ENCODE data around the gene NLRP2B. TPM values are rescaled to one million over a fixed set of nuclear protein-coding genes. Genes with fewer than 3 reads are reported as not detected.
"Not testable (repeated sequence)": the region's sequence is repeated elsewhere in the genome, so short reads cannot be mapped to it uniquely, and the experiment has no call there.

The NLRP2B gene
- total RNA-seq, 1 experiment from 2014 or later, result not detected

- H3K4me1 ChIP-seq (ENCODE audit: control insufficient read depth in 1 of 2, insufficient read depth in 2 of 2, low read length in 2 of 2); BruUV-seq (replicated peaks); RAD21 ChIA-PET (ENCODE audit: low non-redundant PET in 1 of 2, low total read pairs in 2 of 2, uncharacterized antibody in 2 of 2, unreplicated experiment in 2 of 2); H3K79me2 ChIP-seq (ENCODE audit: insufficient read depth, low read length); H3K4me2 ChIP-seq (ENCODE audit: low read length); ATAC-seq; H3K9me3 ChIP-seq (ENCODE audit: control insufficient read depth in 1 of 2, insufficient read depth in 1 of 2, low read depth in 1 of 2, low read length in 2 of 2); H3K9ac ChIP-seq (ENCODE audit: low read length); H3K27me3 ChIP-seq (ENCODE audit: insufficient read depth, low read length); H4K20me1 ChIP-seq (ENCODE audit: insufficient read depth); H2AFZ ChIP-seq (ENCODE audit: low read depth, low read length, poor library complexity, severe bottlenecking); H3K27ac ChIP-seq (ENCODE audit: low read depth, low read length); DNase-seq (ENCODE audit: low read depth, low spot score); CTCF ChIA-PET; H3K4me3 ChIP-seq (replicated peaks in 1 of 2; ENCODE audit: low read depth in 1 of 2, low read length in 2 of 2); POLR2A ChIA-PET; H3K36me3 ChIP-seq (ENCODE audit: control insufficient read depth in 1 of 2, insufficient read depth in 2 of 2, low read length in 2 of 2); H3K9me2 ChIP-seq (ENCODE audit: insufficient read depth); intact Hi-C loops (cut with micrococcal nuclease): not testable (repeated sequence)
These were observed 45.9 kb upstream of the NLRP2B start for GRCh38 chrX:57725995-57726394.

GRCh38 chrX:57681341-57681740 is 1.3 kb upstream of the NLRP2B start:
- Histone ChIP-seq H3K27me3 (ENCODE audit: insufficient read depth, low read length) (no peaks in the 10 kb centered on the region), H3K36me3 (ENCODE audit: control insufficient read depth in 1 of 2, insufficient read depth in 2 of 2, low read length in 2 of 2) (no peaks in the 10 kb centered on the region), H3K4me2 (ENCODE audit: low read length) (no peak overlapping the region), H3K4me1 (ENCODE audit: control insufficient read depth in 1 of 2, insufficient read depth in 2 of 2, low read length in 2 of 2) (no peaks in the 10 kb centered on the region), H3K9me3 (ENCODE audit: control insufficient read depth in 1 of 2, insufficient read depth in 1 of 2, low read depth in 1 of 2, low read length in 2 of 2) (no peaks in the 10 kb centered on the region), H3K79me2 (ENCODE audit: insufficient read depth, low read length) (no peaks in the 10 kb centered on the region), H4K20me1 (ENCODE audit: insufficient read depth) (no peaks in the 10 kb centered on the region), H3K9me2 (ENCODE audit: insufficient read depth) (no peaks in the 10 kb centered on the region), H2AFZ (ENCODE audit: low read depth, low read length, poor library complexity, severe bottlenecking) (no peak overlapping the region), H3K27ac (ENCODE audit: low read depth, low read length) (no peak overlapping the region), H3K9ac (ENCODE audit: low read length) (no peak overlapping the region), H3K4me3 (replicated peaks in 1 of 2; ENCODE audit: low read depth in 1 of 2, low read length in 2 of 2) (no peak overlapping the region)
- TF ChIP-seq ZNF274 (IDR thresholded peaks at IDR 0.05; ENCODE audit: low read depth, low read length) (no peak), FOSL1 (IDR thresholded peaks at IDR 0.05; ENCODE audit: low read depth) (no peak)
- no peak for ATAC-seq
- no TSS peak for BruUV-seq (replicated peaks)
- no peak for DNase-seq (ENCODE audit: low read depth, low spot score)
- ChIA-PET POLR2A (no interaction called here), CTCF (no interaction called here), RAD21 (ENCODE audit: low non-redundant PET in 1 of 2, low total read pairs in 2 of 2, uncharacterized antibody in 2 of 2, unreplicated experiment in 2 of 2) (no interaction called here)
- intact Hi-C loops (cut with micrococcal nuclease), result no loop called here

GRCh38 chrX:57678686-57679428 is 1.2 kb downstream of the NLRP2B start:
- ChIA-PET CTCF (no interaction called here), POLR2A (no interaction called here), RAD21 (ENCODE audit: low non-redundant PET in 1 of 2, low total read pairs in 2 of 2, uncharacterized antibody in 2 of 2, unreplicated experiment in 2 of 2) (no interaction called here)
- Histone ChIP-seq H3K4me3 (replicated peaks in 1 of 2; ENCODE audit: low read depth in 1 of 2, low read length in 2 of 2) (no peak overlapping the region), H2AFZ (ENCODE audit: low read depth, low read length, poor library complexity, severe bottlenecking) (no peak overlapping the region), H3K9ac (ENCODE audit: low read length) (no peak overlapping the region), H3K9me3 (ENCODE audit: control insufficient read depth in 1 of 2, insufficient read depth in 1 of 2, low read depth in 1 of 2, low read length in 2 of 2) (no peaks in the 10 kb centered on the region), H3K27me3 (ENCODE audit: insufficient read depth, low read length) (no peaks in the 10 kb centered on the region), H3K36me3 (ENCODE audit: control insufficient read depth in 1 of 2, insufficient read depth in 2 of 2, low read length in 2 of 2) (no peaks in the 10 kb centered on the region), H4K20me1 (ENCODE audit: insufficient read depth) (no peaks in the 10 kb centered on the region), H3K4me2 (ENCODE audit: low read length) (no peak overlapping the region), H3K4me1 (ENCODE audit: control insufficient read depth in 1 of 2, insufficient read depth in 2 of 2, low read length in 2 of 2) (no peaks in the 10 kb centered on the region), H3K27ac (ENCODE audit: low read depth, low read length) (no peak overlapping the region), H3K9me2 (ENCODE audit: insufficient read depth) (no peaks in the 10 kb centered on the region), H3K79me2 (ENCODE audit: insufficient read depth, low read length) (no peaks in the 10 kb centered on the region)
- TF ChIP-seq ELF1 (IDR thresholded peaks at IDR 0.05; ENCODE audit: borderline replicate concordance, low read depth), result no peak
- no peak for TF ChIP-seq CTCF (IDR thresholded peaks at IDR 0.05 in 2 of 3, conservative IDR thresholded peaks at IDR 0.05 in 1 of 3; ENCODE audit: borderline replicate concordance in 1 of 3, insufficient read depth in 1 of 3, low read depth in 2 of 3, low read length in 2 of 3)
- TF ChIP-seq ZBTB33 (IDR thresholded peaks at IDR 0.05; ENCODE audit: extremely low read depth, insufficient replicate concordance, low read length), result no peak
- TF ChIP-seq SRF (IDR thresholded peaks at IDR 0.05; ENCODE audit: low read depth), result no peak
- no peak for TF ChIP-seq TCF7L2 (IDR thresholded peaks at IDR 0.05; ENCODE audit: borderline replicate concordance, extremely low read depth, insufficient read depth, insufficient read length)
- TF ChIP-seq FOSL1 (IDR thresholded peaks at IDR 0.05; ENCODE audit: low read depth), result no peak
- DNase-seq (ENCODE audit: low read depth, low spot score), result no peak
- intact Hi-C loops (cut with micrococcal nuclease), result no loop called here
- BruUV-seq (replicated peaks), result no TSS peak
- no peak for ATAC-seq
